CD4-positive, alpha-beta T cell treated with Interleukin-1 beta for 1 hour (primary cell): ENCODE measurements around the gene CD37.
"Not testable (repeated sequence)": the region's sequence is repeated elsewhere in the genome, so short reads cannot be mapped to it uniquely, and the experiment has no call there.

Experiments used
- DNase-seq, 2 donors: peaks; one replicate each; pipeline ENCODE4 v3.0.0-alpha.2; 2020 to 2022

CD37 gene, protein sequence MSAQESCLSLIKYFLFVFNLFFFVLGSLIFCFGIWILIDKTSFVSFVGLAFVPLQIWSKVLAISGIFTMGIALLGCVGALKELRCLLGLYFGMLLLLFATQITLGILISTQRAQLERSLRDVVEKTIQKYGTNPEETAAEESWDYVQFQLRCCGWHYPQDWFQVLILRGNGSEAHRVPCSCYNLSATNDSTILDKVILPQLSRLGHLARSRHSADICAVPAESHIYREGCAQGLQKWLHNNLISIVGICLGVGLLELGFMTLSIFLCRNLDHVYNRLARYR

GRCh38 chr19:49335071-49335783 lies at the start of gene CD37:
CD37 (plus strand) TSS chr19:49335406; CDS start chr19:49335541, 135 bp downstream.
- DNase-seq, result peak; percentile 43 to 69

DNA sequence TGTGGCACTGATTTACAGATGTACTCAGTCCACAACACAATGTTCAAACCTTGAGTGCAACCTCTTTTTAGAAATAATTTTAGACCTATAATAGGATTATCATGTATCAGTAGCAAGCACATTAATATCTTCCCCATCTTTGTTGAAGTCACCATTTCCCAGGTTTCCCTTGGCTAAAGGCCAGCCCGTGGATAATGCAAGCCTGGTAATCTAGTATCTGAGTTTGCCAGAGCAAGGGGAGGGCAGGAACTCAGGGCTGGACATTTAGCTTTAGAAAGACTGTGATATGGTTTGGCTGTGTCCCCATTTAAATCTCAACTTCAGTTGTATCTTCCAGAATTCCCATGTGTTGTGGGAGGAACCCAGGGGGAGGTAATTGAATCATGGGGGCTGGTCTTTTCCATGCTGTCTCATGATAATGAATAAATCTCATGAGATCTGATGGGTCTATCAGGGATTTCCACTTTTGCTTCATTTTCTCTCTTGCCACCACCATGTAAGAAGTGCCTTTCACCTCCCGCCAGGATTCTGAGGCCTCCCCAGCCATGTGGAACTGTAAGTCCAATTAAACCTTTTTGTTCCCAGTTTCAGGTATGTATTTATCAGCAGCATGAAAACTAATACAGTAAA lies 48.0 kb upstream of the CD37 start:
- DNase-seq, result no peak

- not testable (repeated sequence) for DNase-seq
Measured at GRCh38 chr19:49288205-49288604, 47.0 kb upstream of the CD37 start.

GRCh38 chr19:49289286-49289685 lies 45.9 kb upstream of the CD37 start:
- DNase-seq, result not testable (repeated sequence)

- DNase-seq, result no peak
Measured at GRCh38 chr19:49290517-49290916, 44.7 kb upstream of the CD37 start.

DNA sequence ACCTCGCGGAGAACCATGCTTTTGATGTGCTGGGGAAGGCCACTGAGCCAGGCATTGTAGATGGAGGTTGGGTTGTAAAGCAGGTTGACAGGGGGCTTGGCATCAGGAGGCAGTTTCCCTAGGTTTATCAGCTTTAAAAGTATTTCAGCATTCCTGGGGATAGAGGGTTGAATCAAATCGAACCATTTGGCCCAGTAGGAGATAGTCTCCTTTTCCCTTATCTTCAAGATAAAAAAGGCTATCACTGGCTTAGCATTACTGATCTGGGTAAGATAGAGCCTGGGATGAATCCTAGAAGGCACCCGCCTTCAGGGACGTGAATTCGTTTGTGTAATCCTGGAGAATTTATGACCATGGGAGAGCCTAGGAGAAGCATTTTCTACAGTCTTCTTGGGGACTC lies 40.8 kb upstream of the CD37 start:
- DNase-seq, result no peak

DNA sequence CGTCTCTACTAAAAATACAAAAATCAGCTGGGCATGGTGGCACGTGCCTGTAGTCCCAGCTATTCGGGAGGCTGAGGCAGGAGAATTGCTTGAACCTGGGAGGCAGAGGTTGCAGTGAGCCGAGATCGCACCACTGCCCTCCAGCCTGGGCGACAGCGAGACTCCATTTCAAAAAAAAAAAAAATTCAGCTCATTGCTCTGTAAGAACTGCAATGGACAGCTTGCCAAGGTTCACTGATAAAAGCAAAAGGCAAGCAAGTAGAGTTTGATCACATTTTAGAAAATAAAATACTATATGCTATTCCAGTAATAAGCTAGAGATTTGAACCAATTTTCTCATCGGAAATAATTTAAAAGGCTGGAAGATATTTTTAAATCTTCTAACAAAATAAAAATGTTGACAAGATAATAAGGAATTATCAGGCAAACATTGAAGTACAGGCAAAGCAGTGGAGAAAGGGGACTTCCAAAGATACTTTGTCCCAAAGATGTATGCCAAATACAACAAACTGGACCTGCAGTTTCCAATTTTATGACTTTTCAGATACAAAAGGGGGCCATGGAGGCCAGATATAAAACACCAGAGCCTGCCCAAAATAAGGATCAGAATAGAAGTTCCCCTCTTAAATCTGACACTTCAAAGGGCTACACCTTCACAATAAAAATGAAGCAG lies 39.9 kb upstream of the CD37 start:
- DNase-seq, result no peak

DNA sequence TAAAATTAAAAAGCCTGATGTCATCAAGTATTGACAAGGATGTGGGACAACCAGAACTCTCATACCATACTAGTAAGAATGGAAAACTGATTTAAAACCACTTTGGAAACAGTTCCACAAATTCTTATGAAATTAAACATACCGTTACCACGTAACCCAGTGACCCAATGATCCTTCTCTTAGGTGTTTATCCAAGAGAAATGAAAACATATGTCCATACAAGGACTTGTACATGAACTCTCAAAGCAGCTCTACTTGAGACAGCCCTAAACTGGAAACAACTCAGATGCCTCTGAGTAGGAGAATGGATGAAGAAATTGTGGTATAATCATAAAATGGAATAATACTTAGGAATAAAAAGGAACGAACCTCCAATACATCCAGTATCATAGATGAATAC lies 37.8 kb upstream of the CD37 start:
- DNase-seq, result no peak

DNA sequence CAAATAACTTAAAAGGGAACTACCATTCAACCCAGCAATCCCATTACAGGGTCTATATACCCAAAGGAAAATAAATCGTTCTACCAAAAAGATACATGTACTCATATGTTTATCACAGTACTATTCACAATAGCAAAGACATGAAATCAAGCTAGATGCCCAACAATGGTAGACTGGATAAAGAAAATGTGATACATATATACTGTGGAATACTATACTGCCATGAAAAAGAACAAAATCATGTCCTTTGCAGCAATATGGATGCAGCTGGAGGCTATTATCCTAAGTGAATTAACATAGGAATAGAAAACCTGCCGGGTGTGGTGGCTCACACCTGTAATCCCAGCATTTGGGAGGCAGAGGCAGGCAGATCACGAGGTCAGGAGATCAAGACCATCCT lies 36.6 kb upstream of the CD37 start:
- not testable (repeated sequence) for DNase-seq

DNA sequence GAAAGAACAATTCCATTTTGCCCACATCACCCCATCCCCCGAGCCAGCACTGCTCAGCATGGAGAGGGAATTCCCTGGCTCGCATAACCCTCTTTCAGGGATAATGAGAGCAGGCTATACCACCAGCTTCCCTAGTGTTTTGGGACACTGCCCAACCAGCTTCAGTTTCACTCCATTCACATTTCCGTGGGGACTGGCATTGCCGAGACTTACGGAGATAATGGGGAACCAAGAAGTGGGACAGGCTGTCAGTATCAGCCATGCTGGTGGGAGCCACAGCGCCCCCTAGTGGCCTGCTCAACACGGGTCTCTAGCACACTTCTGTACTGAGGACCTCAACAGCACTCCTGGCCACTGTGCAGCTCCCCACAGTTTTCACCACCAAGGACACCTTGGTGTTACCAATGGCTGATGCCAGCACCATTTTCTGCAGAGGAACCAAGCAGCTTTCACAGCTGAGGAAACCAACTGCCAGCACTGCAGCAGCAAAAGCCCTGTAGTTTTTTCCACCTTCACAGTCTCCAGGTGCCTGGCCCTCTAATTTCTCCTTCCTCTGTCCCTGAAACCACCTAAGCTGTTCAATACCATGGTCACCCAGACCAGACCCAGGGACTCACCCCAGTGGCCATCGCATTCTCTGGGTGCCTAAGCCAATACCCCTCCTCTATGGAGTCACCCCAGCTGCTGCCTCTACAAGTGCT lies 33.9 kb upstream of the CD37 start:
- peak; percentile 76 to 78 for DNase-seq

- DNase-seq, result no peak
Measured at GRCh38 chr19:49301866-49302252, 33.3 kb upstream of the CD37 start.

GRCh38 chr19:49306734-49307133 lies 28.5 kb upstream of the CD37 start:
- peak in 1 of 2 donors; percentile 6 for DNase-seq

GRCh38 chr19:49309087-49309486 lies 26.1 kb upstream of the CD37 start:
- DNase-seq, result no peak

- no peak for DNase-seq
Measured at GRCh38 chr19:49315111-49315510, 20.1 kb upstream of the CD37 start.

DNA sequence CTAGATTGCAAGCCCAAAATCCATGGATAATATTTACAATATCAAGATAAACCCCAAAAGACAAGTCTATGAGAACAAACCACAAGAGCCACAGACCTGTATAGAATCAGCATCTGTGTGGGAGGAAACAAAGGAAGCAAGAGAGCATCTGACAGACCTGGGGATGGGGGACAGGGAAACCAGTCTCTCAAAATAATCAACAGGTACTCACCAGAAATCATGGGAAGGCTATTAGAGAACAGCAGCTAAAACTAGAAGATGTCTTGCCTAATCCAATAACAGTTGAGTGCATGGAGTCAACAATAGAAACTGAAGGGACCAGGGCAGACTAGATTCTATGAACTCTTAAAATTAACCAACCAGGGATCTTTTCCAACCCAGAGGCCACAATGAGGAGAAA lies 18.9 kb upstream of the CD37 start:
- DNase-seq, result no peak

GRCh38 chr19:49318296-49318695 lies 16.9 kb upstream of the CD37 start:
- no peak for DNase-seq

DNA sequence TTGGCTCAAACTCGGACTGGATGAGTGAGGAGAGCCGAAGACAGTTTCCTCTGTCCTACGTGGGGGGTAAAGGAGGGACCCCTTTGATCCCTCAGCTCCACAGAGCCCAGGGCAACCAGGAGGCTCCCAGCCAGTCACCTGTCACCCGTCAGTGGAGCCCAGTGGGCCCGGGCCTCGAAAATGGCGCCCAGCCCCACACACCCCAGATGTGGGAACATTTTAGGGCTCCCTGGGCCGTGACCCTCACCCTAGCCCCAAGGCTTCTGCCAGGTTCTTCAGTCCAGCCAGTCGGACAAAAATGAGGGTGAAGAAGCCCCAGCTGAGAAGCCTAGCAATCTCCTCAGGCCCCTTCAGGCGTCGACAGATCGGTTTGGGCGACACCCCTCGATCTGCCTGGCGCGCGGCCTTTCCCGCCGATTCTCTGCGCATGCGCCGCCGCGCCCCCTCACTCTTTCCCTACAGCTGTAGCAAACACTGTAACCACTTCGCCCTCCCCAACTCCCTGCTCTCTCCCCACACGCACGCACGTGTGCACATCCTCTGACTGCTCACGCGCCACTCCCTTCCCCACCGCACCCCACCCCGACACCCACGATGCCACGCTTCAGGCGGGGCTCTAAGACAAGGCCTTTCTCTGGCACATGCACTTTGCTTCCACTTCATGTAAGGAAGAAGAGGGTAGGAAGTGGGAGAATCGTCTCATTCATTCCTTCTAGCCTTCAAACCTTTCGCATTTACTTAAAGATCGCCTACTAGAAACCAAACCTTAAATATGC lies 10.2 kb upstream of the CD37 start, which contains the start of gene SLC6A16:
SLC6A16 (minus strand) TSS at position 391 of the 776 bp plus-strand sequence. CDS start 13,844 bp downstream, outside the sequence.
- DNase-seq, result no peak

DNA sequence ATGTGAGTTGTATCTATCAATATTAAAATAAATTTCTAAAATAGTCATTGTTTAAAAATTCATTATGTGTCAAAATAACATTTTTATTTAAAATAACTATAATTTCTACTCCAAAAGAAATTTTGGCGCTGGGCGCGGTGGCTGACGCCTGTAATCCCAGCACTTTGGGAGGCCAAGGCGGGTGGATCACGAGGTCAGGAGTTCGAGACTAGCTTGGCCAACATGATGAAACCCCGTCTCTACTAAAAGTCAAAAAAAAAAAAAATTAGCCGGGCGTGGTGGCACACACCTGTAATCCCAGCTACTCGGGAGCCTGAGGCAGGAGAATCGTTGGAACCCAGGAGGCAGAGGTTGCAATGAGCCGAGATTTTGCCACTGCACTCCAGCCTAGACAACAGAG lies 9.4 kb upstream of the CD37 start:
- not testable (repeated sequence) for DNase-seq

DNA sequence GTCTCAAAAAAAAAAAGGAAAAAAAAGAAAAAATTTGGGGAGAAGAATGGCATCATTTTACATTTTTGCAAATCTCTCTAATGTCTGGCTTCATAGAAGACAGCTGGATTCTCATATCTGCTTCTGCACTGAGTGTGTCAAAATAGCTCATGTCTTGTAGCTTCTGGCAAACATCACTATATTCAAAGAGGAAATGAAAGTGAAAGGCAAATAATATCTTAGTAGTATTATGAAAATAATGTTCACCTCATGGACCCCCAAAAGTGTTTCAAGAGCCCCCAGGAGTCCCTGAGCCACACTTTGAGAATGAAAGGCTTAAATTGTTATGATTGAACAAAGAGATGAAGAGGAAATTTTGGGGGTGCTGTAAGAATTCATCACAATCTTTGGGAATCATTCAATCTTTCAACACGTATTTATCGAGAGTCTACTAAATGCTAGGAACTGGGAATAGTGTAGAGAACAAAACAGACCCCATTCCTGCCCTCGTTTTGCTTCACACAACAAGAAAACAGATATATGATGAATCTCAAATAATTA lies 9.0 kb upstream of the CD37 start:
- no peak for DNase-seq

GRCh38 chr19:49327878-49328544 lies 7.2 kb upstream of the CD37 start:
- DNase-seq, result peak; percentile 54 to 63

DNA sequence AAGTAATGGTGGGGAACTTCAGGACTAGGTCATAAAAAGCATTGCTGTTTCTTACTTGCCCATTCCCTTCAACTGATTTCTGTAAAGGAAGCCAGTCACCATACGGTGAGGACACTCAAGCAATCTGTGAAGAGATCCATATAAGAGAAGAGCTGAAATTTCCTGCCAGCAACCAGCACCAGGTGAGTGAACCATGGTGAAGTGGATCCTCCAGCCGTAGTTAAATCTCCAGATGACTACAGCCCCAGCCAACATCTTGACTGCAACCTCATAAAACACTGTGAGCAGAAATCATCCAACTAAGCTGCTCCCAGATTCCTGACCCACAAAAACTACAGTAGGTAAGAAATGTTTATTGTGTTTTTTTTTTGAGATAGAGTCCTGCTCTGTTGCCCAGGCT lies 6.5 kb upstream of the CD37 start:
- DNase-seq, result no peak
